Dermis blood vessel endothelial cell (primary cell): Measurements from ENCODE around the gene SHF. TPM values are rescaled to one million over a fixed set of nuclear protein-coding genes. Genes with fewer than 3 reads are reported as not detected.

Source experiments
- DNase-seq: peaks from one replicate; pipeline ENCODE4 v3.0.0; 2010
- total RNA-seq: library from RNA; depleted of rRNA; stranded (reverse); fragments of >200 nt; gene quantifications from 2 replicates; pipeline ENCODE4 v1.2.3, GENCODE V29; 2014

The SHF gene
- total RNA-seq, 1 donor from 2014 or later: 3.7 TPM

GRCh38 chr15:45199136-45199810 is 11.5 kb upstream of the SHF start:
- DNase-seq: peak; percentile 39

- peak; percentile 98 for DNase-seq
Measured at GRCh38 chr15:45198337-45199135, 10.8 kb upstream of the SHF start.

GRCh38 chr15:45197512-45197911 is 9.7 kb upstream of the SHF start:
- no peak for DNase-seq

- DNase-seq: no peak
Measured at GRCh38 chr15:45187578-45187893, 230 bp downstream of the SHF start.

GRCh38 chr15:45186771-45187577 is 792 bp downstream of the SHF start:
- no peak for DNase-seq

GRCh38 chr15:45185903-45186770 is 1.6 kb downstream of the SHF start:
- DNase-seq: no peak

GRCh38 chr15:45185069-45185779 is 2.5 kb downstream of the SHF start:
- DNase-seq: no peak

GRCh38 chr15:45184562-45185041 is 3.2 kb downstream of the SHF start:
- no peak for DNase-seq

- no peak for DNase-seq
Measured at GRCh38 chr15:45183511-45183910, 4.3 kb downstream of the SHF start.

- no peak for DNase-seq
Measured at GRCh38 chr15:45182996-45183395, 4.8 kb downstream of the SHF start.

- DNase-seq: no peak
Measured at GRCh38 chr15:45181491-45182285, 6.1 kb downstream of the SHF start.

GRCh38 chr15:45180648-45181436 is 6.9 kb downstream of the SHF start:
- DNase-seq: no peak

- DNase-seq: no peak
Measured at GRCh38 chr15:45180201-45180600, 7.6 kb downstream of the SHF start.

GRCh38 chr15:45179221-45179985 is 8.4 kb downstream of the SHF start:
- peak; percentile 69 for DNase-seq

GRCh38 chr15:45177285-45177684 is 10.5 kb downstream of the SHF start:
- DNase-seq: no peak

- DNase-seq: no peak
Measured at GRCh38 chr15:45174577-45174976, 13.2 kb downstream of the SHF start.

GRCh38 chr15:45174069-45174468 is 13.7 kb downstream of the SHF start:
- DNase-seq: no peak

- no peak for DNase-seq
Measured at GRCh38 chr15:45171912-45172311, 15.9 kb downstream of the SHF start.
